ENCODE data around the gene HOXA1.

Gene HOXA1

DNA sequence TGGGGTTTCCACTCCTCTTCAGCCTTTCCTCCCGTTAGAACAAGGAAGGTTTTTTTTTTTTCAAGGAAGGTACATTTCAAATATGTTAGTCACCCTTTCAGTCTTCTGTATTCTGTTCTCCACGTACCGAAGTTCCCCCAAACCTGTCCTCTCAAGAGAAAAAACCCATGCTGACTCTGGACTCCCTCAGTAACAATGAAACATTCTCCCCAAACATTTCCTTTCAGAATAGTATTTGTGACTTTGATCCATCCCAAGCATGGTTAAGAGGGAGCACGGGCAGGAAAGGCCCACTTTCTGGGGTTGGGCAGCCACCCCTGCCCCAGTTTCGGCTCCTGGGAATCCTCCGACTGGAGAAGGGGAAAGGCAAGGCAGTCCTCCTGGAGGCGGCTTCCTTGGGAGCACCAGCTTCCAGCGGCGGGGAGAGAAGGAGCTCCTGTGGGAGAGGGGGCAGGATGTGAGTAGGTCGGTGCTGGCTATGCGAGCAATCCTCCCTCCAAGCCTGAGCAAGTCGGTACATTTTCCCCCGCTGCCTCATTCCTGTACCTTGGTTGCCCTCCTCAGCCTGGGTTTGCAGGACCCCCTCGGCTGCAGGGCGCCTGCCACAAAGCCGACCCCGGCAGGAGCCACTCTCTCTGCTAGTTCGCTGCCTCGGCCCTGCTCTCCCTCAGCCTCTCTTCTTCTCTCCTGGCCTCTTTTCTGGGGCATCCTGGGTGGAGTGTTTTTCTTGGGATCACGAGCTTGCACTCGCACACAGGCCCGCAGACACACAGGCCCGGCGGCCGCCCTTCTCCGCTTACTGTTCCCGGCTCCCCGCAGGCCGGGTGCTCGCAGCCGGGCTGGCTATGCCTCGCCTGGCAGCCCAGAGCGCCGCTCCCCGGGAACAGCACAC, 2.1 kb upstream of the HOXA1 start:
- TF ChIP-seq FOXP2 (optimal IDR thresholded peaks at IDR 0.05; ENCODE audit: borderline replicate concordance, extremely low read depth, extremely low read length, insufficient read depth) = no peak
- TF ChIP-seq, protein P1, sequence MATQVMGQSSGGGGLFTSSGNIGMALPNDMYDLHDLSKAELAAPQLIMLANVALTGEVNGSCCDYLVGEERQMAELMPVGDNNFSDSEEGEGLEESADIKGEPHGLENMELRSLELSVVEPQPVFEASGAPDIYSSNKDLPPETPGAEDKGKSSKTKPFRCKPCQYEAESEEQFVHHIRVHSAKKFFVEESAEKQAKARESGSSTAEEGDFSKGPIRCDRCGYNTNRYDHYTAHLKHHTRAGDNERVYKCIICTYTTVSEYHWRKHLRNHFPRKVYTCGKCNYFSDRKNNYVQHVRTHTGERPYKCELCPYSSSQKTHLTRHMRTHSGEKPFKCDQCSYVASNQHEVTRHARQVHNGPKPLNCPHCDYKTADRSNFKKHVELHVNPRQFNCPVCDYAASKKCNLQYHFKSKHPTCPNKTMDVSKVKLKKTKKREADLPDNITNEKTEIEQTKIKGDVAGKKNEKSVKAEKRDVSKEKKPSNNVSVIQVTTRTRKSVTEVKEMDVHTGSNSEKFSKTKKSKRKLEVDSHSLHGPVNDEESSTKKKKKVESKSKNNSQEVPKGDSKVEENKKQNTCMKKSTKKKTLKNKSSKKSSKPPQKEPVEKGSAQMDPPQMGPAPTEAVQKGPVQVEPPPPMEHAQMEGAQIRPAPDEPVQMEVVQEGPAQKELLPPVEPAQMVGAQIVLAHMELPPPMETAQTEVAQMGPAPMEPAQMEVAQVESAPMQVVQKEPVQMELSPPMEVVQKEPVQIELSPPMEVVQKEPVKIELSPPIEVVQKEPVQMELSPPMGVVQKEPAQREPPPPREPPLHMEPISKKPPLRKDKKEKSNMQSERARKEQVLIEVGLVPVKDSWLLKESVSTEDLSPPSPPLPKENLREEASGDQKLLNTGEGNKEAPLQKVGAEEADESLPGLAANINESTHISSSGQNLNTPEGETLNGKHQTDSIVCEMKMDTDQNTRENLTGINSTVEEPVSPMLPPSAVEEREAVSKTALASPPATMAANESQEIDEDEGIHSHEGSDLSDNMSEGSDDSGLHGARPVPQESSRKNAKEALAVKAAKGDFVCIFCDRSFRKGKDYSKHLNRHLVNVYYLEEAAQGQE (IDR thresholded peaks at IDR 0.05; ENCODE audit: insufficient read depth in 1 of 2, low read depth in 2 of 2, low read length in 2 of 2) = no peak
- no peak for TF ChIP-seq SIN3A (IDR thresholded peaks at IDR 0.05; ENCODE audit: borderline replicate concordance, insufficient read depth, low read length)
- TF ChIP-seq POLR2AphosphoS5 (IDR thresholded peaks at IDR 0.05; ENCODE audit: low read depth, low read length) = no peak
- no peak for TF ChIP-seq TAF1 (IDR thresholded peaks at IDR 0.05; ENCODE audit: borderline replicate concordance, insufficient read depth, low read length)

DNA sequence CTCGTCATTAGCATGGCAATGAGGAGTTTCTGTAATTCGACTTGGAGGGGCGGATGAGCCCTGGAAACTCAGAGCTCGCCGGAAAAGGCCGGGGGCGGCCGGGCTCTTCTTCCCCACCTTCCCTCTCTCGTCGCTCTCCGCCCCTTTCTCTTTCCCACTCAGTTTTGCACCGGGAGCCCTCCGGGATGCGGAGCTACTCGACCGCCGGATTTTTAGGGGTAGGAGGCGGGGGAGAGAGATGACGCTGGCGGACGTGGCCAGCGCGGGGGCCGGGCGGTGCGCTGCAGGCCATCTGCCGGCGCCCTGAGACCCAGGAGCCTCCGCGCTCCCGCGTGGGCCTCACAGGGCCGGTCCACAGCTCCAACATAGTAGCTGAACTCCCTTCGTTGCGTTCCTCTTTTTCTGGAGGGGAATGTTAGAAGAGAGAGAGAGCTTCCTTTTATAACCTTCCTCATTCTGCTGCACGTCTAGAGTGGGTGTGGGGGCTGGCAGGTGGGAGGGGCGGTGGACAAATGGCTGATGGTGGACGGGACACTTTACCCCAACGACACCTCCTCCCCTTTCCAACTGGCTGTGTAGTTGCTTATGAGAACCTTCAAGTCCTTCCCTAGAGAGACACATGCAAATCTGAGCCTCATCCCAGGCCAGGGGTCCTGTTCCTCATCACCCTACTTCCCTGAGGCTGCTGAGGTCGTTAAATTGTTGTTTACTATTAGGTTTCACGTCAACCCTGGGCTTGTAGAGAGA, 1.1 kb upstream of the HOXA1 start:
- TF ChIP-seq POLR2AphosphoS5 (IDR thresholded peaks at IDR 0.05; ENCODE audit: low read depth, low read length) = no peak
- TF ChIP-seq, protein P1 (IDR thresholded peaks at IDR 0.05; ENCODE audit: insufficient read depth in 1 of 2, low read depth in 2 of 2, low read length in 2 of 2) = no peak
- no peak for TF ChIP-seq FOXP2 (optimal IDR thresholded peaks at IDR 0.05; ENCODE audit: borderline replicate concordance, extremely low read depth, extremely low read length, insufficient read depth)
- TF ChIP-seq SIN3A (IDR thresholded peaks at IDR 0.05; ENCODE audit: borderline replicate concordance, insufficient read depth, low read length) = no peak
- TF ChIP-seq TAF1 (IDR thresholded peaks at IDR 0.05; ENCODE audit: borderline replicate concordance, insufficient read depth, low read length) = no peak

DNA sequence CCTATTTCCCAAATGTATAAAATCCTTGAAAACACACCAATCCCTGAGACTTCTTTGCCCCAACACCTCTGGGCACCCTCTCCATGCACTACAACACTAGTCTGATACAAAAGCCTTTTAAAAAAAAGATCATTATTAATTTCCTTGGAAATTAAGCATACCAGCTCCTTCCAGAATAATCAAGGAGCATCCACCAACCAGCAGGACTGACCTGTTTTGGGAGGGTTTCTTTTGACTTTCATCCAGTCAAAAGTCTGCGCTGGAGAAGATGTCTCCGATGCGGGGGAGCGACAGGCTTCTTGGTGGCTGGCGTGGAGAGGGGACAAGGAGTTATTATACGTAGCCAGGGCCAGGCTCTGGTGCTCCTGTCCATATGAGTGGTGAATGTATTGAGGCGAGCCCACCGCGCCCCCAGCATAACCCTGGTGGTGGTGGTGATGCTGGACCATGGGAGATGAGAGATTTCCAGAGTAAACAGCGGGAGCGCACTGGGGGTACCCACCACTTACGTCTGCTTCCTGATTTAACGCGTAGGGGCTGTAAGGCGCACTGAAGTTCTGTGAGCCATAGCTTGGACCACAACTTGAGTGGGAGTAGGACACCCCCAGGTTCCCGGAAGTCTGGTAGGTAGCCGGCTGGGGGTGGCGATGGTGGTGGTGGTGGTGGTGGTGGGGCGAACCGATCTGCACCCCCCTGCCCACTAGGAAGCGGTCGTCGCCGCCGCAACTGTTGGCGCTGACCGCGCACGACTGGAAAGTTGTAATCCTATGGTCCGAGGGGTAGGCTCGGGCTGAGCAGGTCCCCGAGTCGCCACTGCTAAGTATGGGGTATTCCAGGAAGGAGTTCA, 527 bp downstream of the HOXA1 start:
- TF ChIP-seq POLR2AphosphoS5 (IDR thresholded peaks at IDR 0.05; ENCODE audit: low read depth, low read length) = no peak
- TF ChIP-seq, protein P1 (IDR thresholded peaks at IDR 0.05; ENCODE audit: insufficient read depth in 1 of 2, low read depth in 2 of 2, low read length in 2 of 2) = no peak
- TF ChIP-seq SIN3A (IDR thresholded peaks at IDR 0.05; ENCODE audit: borderline replicate concordance, insufficient read depth, low read length) = no peak
- TF ChIP-seq TAF1 (IDR thresholded peaks at IDR 0.05; ENCODE audit: borderline replicate concordance, insufficient read depth, low read length) = no peak
- no peak for TF ChIP-seq FOXP2 (optimal IDR thresholded peaks at IDR 0.05; ENCODE audit: borderline replicate concordance, extremely low read depth, extremely low read length, insufficient read depth)

DNA sequence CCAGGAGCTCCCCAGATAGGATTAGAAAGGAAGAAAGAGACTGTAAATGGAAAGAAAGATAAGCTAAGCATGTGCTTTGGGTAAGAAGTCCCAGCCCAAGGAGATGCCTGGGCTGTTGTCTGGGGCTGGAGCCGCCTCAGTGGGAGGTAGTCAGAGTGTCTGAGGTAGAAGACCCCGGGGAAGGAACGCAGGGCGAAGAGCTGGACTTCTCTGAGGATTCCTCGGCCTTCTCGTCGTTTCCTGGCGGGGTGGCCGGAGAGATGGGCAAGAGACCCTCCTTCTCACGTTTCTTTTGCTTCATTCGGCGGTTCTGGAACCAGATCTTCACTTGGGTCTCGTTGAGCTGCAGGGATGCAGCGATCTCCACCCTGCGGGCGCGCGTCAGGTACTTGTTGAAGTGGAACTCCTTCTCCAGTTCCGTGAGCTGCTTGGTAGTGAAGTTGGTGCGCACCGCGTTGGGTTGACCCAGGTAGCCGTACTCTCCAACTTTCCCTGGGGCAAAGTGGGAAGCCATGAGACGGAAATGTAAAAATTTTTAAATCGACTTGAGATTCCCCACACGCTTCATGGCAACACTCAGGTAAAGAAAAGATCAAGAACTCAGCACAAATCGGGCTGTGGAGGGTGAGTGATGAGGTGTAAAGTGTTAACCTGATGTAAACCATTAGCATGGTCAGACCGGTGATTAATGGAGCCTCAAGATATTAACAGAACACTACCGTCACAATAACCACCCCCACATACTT, 1.3 kb downstream of the HOXA1 start:
- no peak for TF ChIP-seq FOXP2 (optimal IDR thresholded peaks at IDR 0.05; ENCODE audit: borderline replicate concordance, extremely low read depth, extremely low read length, insufficient read depth)
- TF ChIP-seq TAF1 (IDR thresholded peaks at IDR 0.05; ENCODE audit: borderline replicate concordance, insufficient read depth, low read length) = no peak
- TF ChIP-seq, protein P1 (IDR thresholded peaks at IDR 0.05; ENCODE audit: insufficient read depth in 1 of 2, low read depth in 2 of 2, low read length in 2 of 2) = no peak
- no peak for TF ChIP-seq SIN3A (IDR thresholded peaks at IDR 0.05; ENCODE audit: borderline replicate concordance, insufficient read depth, low read length)
- no peak for TF ChIP-seq POLR2AphosphoS5 (IDR thresholded peaks at IDR 0.05; ENCODE audit: low read depth, low read length)
